ENCODE results near the gene LRIT3.

DNA sequence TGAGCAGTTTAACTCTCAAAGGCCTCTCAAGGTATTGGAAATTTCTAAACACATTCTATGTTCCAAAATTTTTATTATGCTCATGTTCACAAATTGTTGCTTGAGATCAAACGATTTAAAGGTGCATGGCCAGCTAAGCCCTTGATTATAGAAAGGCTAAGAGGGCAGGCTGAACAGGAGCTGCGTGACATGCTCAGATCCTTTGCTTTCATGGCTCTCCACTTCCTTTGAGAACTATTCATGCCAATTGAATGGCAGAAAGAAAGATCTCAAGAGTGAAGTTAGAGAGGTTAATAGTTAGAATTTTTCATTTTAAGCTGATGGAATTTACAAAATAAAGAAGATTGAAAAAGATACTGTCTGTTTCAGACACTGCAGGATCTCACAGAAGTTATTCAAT, 594 bp downstream of the LRIT3 start:
- TF ChIP-seq, protein P1, sequence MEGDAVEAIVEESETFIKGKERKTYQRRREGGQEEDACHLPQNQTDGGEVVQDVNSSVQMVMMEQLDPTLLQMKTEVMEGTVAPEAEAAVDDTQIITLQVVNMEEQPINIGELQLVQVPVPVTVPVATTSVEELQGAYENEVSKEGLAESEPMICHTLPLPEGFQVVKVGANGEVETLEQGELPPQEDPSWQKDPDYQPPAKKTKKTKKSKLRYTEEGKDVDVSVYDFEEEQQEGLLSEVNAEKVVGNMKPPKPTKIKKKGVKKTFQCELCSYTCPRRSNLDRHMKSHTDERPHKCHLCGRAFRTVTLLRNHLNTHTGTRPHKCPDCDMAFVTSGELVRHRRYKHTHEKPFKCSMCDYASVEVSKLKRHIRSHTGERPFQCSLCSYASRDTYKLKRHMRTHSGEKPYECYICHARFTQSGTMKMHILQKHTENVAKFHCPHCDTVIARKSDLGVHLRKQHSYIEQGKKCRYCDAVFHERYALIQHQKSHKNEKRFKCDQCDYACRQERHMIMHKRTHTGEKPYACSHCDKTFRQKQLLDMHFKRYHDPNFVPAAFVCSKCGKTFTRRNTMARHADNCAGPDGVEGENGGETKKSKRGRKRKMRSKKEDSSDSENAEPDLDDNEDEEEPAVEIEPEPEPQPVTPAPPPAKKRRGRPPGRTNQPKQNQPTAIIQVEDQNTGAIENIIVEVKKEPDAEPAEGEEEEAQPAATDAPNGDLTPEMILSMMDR (IDR thresholded peaks at IDR 0.05) = no peak
- TF ChIP-seq POLR2AphosphoS5 (IDR thresholded peaks at IDR 0.05) (no peak), POLR2A (IDR thresholded peaks at IDR 0.05) (no peak), EP300 (IDR thresholded peaks at IDR 0.05) (no peak)

All from gastroesophageal sphincter (tissue), 3 donors.